Thymus (tissue), 11 donors: Measurements from ENCODE around the gene DKKL1. TPM values are rescaled to one million over a fixed set of nuclear protein-coding genes. Genes with fewer than 3 reads are reported as not detected.

Source experiments
- DNase-seq, 9 donors: peaks; one replicate each; pipeline ENCODE4 v3.0.0-alpha.2; 2013; ENCODE audit warnings: low spot score in 9 of 9, low read depth in 6 of 9, missing footprints in 1 of 9
- H3K27ac ChIP-seq, 2 donors: one replicate each; pipeline ENCODE4 v1.5.1; 2013; ENCODE audit warnings: control low read depth in 1 of 2, low read depth in 1 of 2, low read length in 1 of 2, mild to moderate bottlenecking in 1 of 2, moderate library complexity in 1 of 2
- H3K27me3 ChIP-seq, 2 donors: one replicate each; pipeline ENCODE4 v1.5.1; 2013; ENCODE audit warnings: low read length in 1 of 2; ENCODE audit not compliant: control insufficient read depth in 2 of 2, insufficient read depth in 1 of 2
- H3K36me3 ChIP-seq, 2 donors: one replicate each; pipeline ENCODE4 v1.5.1; 2013; ENCODE audit warnings: low read length in 1 of 2, mild to moderate bottlenecking in 1 of 2, moderate library complexity in 1 of 2; ENCODE audit not compliant: control insufficient read depth in 2 of 2, insufficient read depth in 2 of 2
- H3K4me1 ChIP-seq, 2 donors: one replicate each; pipeline ENCODE4 v1.5.1; 2013; ENCODE audit warnings: low read length in 2 of 2; ENCODE audit not compliant: control insufficient read depth in 2 of 2, insufficient read depth in 2 of 2
- H3K4me3 ChIP-seq, 2 donors: one replicate each; pipeline ENCODE4 v1.5.1; 2013; ENCODE audit warnings: low read length in 2 of 2, control low read depth in 1 of 2, mild to moderate bottlenecking in 1 of 2
- H3K9me3 ChIP-seq, 2 donors: one replicate each; pipeline ENCODE4 v1.5.1; 2013; ENCODE audit warnings: low read length in 1 of 2, mild to moderate bottlenecking in 1 of 2; ENCODE audit not compliant: control insufficient read depth in 2 of 2, insufficient read depth in 1 of 2
- WGBS: extraction: QIAGEN DNeasy Blood & Tissue Kit; methylation state at CpG from one replicate; pipeline ENCODE4 v1.1.7; 2013; 5-methylcytosine and 5-hydroxymethylcytosine counted together
- polyA plus RNA-seq: library from polyadenylated mRNA; stranded (reverse); fragments of 200-250 nt; gene quantifications from one replicate; pipeline ENCODE4 v1.2.3, GENCODE V29; 2013
- total RNA-seq: library from RNA; stranded (reverse); fragments of 120-200 nt; gene quantifications from one replicate; pipeline ENCODE4 v1.2.4, GENCODE V29; 2013
- donor health status: healthy.

DKKL1 gene
- total and polyA plus RNA-seq, 2 donors, result 0.14 to 0.21 TPM

DNA sequence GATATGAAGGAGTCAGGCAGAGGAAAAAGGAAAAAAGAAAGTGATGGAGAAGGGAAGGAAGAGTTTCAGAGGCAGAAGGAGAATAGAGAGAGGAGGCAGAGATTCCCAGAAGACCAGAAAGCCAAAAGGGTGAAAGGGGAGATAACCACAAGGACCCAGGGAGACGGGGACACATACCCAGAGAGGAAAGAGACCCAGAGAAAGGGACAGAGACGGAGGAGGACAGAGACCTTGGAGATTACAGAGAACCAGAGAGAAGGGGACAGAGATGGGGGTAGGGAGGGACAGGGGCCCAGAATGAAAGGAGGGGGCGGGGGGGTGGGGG lies 58.2 kb downstream of the DKKL1 start:
- Histone ChIP-seq H3K4me3 (no peak overlapping the region), H3K27me3 (peaks cover 63 to 100% of the 10 kb centered on the region in 2 donors), H3K27ac (no peak overlapping the region), H3K4me1 (peaks cover 4 to 37% of the 10 kb centered on the region in 2 donors), H3K36me3 (no peaks in the 10 kb centered on the region), H3K9me3 (peaks cover 0 to 11% of the 10 kb centered on the region in 2 donors)
- no peak for DNase-seq
- 36% methylated on average over 3 of the region's 3 CpGs for WGBS

DNA sequence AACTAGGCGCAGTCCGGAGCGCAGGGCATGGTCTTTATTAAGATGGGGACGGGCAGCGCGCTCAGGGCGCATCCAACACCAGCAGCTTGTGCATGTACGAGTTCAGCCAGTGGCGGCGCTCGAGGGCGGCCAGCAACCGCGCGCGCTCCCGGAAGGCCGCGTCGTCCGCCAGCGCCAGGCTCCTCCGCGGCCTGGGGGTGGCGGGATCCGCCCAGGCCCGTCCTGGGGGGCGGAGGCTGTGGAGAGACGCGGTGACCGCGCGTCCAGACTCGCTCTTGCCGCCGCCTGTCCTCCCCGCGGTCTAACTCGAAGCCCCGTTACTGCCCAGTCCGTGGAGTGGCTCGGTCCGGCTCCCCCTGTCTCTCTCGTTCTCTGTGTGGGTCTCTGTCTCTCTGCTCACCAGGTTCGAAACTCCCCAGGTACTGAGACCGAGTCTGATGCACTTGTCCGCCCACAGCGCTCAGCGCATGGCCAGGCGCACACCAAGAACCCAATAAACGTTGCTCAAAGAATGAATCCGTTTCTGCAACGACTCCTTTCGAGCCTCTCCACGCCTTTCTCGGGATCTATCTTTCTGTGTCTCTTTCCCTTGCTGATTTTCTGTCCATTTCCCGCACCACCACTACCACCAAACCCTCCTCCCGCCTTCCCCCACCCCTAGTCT lies 58.9 kb downstream of the DKKL1 start:
- WGBS, result 6% methylated on average over 58 of the region's 58 CpGs
- H3K27ac ChIP-seq, result no peak overlapping the region
- H3K4me1 ChIP-seq, result peaks cover 4 to 33% of the 10 kb centered on the region in 2 donors
- no peaks in the 10 kb centered on the region for H3K36me3 ChIP-seq
- DNase-seq, result peak in 1 of 9 donors; percentile 44
- peak overlapping the region in 1 of 2 donors; percentile 12 for H3K4me3 ChIP-seq
- H3K27me3 ChIP-seq, result peaks cover 70 to 100% of the 10 kb centered on the region in 2 donors
- peaks cover 0 to 11% of the 10 kb centered on the region in 2 donors for H3K9me3 ChIP-seq

DNA sequence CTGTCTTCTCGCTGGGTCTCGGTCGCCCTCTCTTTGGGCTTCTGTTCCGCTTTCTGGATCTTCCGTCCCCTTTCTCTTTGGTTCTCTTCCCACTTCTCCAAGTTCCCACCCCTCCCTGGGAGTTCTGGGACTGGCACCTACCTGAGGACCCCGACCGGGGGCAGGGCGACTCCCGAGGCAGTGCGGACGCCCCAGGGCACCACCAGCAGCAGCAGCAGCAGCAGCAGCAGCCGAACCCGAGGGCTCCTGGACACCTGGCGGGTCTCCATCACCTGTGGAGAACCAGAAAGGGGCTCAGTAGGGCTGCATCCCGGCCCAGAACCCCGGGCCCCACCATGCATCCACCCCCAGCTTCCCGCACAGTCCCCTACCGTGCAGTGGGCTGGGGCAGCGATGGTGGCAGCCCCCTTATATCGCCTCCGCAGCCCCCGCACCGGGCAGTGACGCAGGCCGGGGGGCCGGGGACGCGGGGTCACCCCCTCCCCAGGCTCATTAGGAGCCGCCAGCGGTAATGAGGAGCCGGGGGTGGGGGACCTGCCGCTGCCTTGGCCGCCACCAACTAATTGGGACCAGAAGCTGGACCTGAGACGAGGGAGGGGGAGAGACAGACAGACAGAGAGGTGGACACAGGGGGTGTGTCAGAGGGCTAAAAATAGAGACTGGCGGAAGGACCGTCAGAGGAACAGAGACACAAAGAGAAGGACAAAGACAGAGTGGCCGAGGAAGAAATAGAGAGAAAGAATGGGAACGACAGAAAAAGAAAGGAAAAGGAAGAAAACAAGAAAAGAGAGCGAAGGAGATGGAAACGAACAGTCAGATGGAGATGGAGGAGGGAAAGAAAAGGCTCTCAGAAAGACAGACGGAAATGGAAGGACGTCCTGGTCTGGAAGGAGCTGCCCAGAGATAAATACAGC lies 59.7 kb downstream of the DKKL1 start, which contains the start of gene PTH2:
TSS of gene PTH2 (minus strand) at position 371 of the 914 bp plus-strand sequence. CDS start at position 269, 102 bp downstream.
- no peak for DNase-seq
- peaks cover 75 to 100% of the 10 kb centered on the region in 2 donors for H3K27me3 ChIP-seq
- no peaks in the 10 kb centered on the region for H3K36me3 ChIP-seq
- peaks cover 0 to 18% of the 10 kb centered on the region in 2 donors for H3K9me3 ChIP-seq
- 10% methylated on average over 42 of the region's 42 CpGs for WGBS
- H3K4me1 ChIP-seq, result peaks cover 4 to 30% of the 10 kb centered on the region in 2 donors
- no peak within 1 kb of the TSS for H3K27ac ChIP-seq
- H3K4me3 ChIP-seq, result peak within 1 kb of the TSS in 1 of 2 donors; percentile 12

DNA sequence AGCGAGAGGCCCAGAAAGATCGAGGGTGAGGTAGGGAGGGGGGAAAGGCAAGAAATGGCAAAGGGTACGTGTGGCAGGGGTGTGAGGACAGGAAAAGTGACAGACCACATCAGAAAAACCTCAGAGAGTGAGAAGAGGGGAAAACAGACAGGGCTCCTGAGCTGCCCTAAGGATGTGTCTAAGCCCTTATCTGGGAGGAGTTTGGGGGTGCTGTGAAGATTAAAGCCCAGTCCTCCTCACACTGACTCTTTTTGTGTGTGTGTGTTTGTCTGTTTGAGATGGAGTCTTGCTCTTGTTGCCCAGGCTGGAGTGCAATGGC lies 60.3 kb downstream of the DKKL1 start:
- Histone ChIP-seq H3K27ac (no peak overlapping the region), H3K27me3 (peaks cover 80 to 100% of the 10 kb centered on the region in 2 donors), H3K36me3 (no peaks in the 10 kb centered on the region), H3K4me1 (peaks cover 4 to 33% of the 10 kb centered on the region in 2 donors), H3K9me3 (peaks cover 0 to 19% of the 10 kb centered on the region in 2 donors), H3K4me3 (no peak overlapping the region)
- peak in 1 of 9 donors; percentile 62 for DNase-seq
- WGBS, result 0% methylated on average over 3 of the region's 3 CpGs

Other genes with a start within 250 kb of the DKKL1 start
- gene LIN7B, start 249.5 kb upstream of the DKKL1 start, total RNA-seq, result 3.5 TPM
- gene LIN7B, start 249.5 kb upstream of the DKKL1 start, polyA plus RNA-seq, result 9.0 TPM
- gene C19orf73, start 244.7 kb upstream of the DKKL1 start, total RNA-seq, result 2.7 TPM
- gene C19orf73, start 244.7 kb upstream of the DKKL1 start, polyA plus RNA-seq, result 4.0 TPM
- 7.0 TPM for gene PPFIA3, start 244.3 kb upstream of the DKKL1 start, total RNA-seq
- 14.1 TPM for gene PPFIA3, start 244.3 kb upstream of the DKKL1 start, polyA plus RNA-seq
- 1.3 TPM for gene HRC, start 208.5 kb upstream of the DKKL1 start, total RNA-seq
- 1.1 TPM for gene HRC, start 208.5 kb upstream of the DKKL1 start, polyA plus RNA-seq
- gene TRPM4, start 206.1 kb upstream of the DKKL1 start, total RNA-seq, result 3.7 TPM
- 7.6 TPM for gene TRPM4, start 206.1 kb upstream of the DKKL1 start, polyA plus RNA-seq
- gene SLC6A16, start 38.7 kb upstream of the DKKL1 start, total RNA-seq, result 0.76 TPM
- gene SLC6A16, start 38.7 kb upstream of the DKKL1 start, polyA plus RNA-seq, result 2.5 TPM
- 31.6 TPM for gene CD37, start 28.5 kb upstream of the DKKL1 start, total RNA-seq
- 78.4 TPM for gene CD37, start 28.5 kb upstream of the DKKL1 start, polyA plus RNA-seq
- gene TEAD2, start 1.5 kb upstream of the DKKL1 start, total RNA-seq, result 4.1 TPM
- 6.6 TPM for gene TEAD2, start 1.5 kb upstream of the DKKL1 start, polyA plus RNA-seq
- 0.09 TPM for gene KASH5, start 24.4 kb downstream of the DKKL1 start, total RNA-seq
- 0.09 TPM for gene KASH5, start 24.4 kb downstream of the DKKL1 start, polyA plus RNA-seq
- not detected for gene PTH2, start 59.6 kb downstream of the DKKL1 start, total RNA-seq
- not detected for gene PTH2, start 59.6 kb downstream of the DKKL1 start, polyA plus RNA-seq
- not detected for gene GFY, start 61.5 kb downstream of the DKKL1 start, total RNA-seq
- gene GFY, start 61.5 kb downstream of the DKKL1 start, polyA plus RNA-seq, result 0.05 TPM
- under 0.01 TPM for gene SLC17A7, start 77.7 kb downstream of the DKKL1 start, total RNA-seq
- 0.57 TPM for gene SLC17A7, start 77.7 kb downstream of the DKKL1 start, polyA plus RNA-seq
- 99.1 TPM for gene PIH1D1, start 87.9 kb downstream of the DKKL1 start, total RNA-seq
- 130 TPM for gene PIH1D1, start 87.9 kb downstream of the DKKL1 start, polyA plus RNA-seq
- gene ALDH16A1, start 89.3 kb downstream of the DKKL1 start, total RNA-seq, result 28.5 TPM
- gene ALDH16A1, start 89.3 kb downstream of the DKKL1 start, polyA plus RNA-seq, result 51.6 TPM
- gene FLT3LG, start 110.3 kb downstream of the DKKL1 start, total RNA-seq, result 22.3 TPM
- gene FLT3LG, start 110.3 kb downstream of the DKKL1 start, polyA plus RNA-seq, result 32.1 TPM
- gene RPL13A, start 123.7 kb downstream of the DKKL1 start, total RNA-seq, result 3,666 TPM
- 4,231 TPM for gene RPL13A, start 123.7 kb downstream of the DKKL1 start, polyA plus RNA-seq
- gene RPS11, start 132.6 kb downstream of the DKKL1 start, total RNA-seq, result 3,463 TPM
- 4,965 TPM for gene RPS11, start 132.6 kb downstream of the DKKL1 start, polyA plus RNA-seq
- 120 TPM for gene FCGRT, start 148.8 kb downstream of the DKKL1 start, total RNA-seq
- 166 TPM for gene FCGRT, start 148.8 kb downstream of the DKKL1 start, polyA plus RNA-seq
- 8.8 TPM for gene RCN3, start 164.1 kb downstream of the DKKL1 start, total RNA-seq
- 32.7 TPM for gene RCN3, start 164.1 kb downstream of the DKKL1 start, polyA plus RNA-seq
- 137 TPM for gene NOSIP, start 216.7 kb downstream of the DKKL1 start, total RNA-seq
- 156 TPM for gene NOSIP, start 216.7 kb downstream of the DKKL1 start, polyA plus RNA-seq
- 2.2 TPM for gene PRRG2, start 217.4 kb downstream of the DKKL1 start, total RNA-seq
- 5.5 TPM for gene PRRG2, start 217.4 kb downstream of the DKKL1 start, polyA plus RNA-seq
- 2.3 TPM for gene PRR12, start 227.3 kb downstream of the DKKL1 start, total RNA-seq
- gene PRR12, start 227.3 kb downstream of the DKKL1 start, polyA plus RNA-seq, result 10.2 TPM